Ovary (tissue), 3 donors: ENCODE results near the gene POGZ.

Experiments
- CTCF ChIP-seq, 3 donors: fragments of 450-650 bp in 2 of 3; fragments of 200-600 bp in 1 of 3; IDR thresholded peaks; one replicate each; pipeline versions ENCODE4 v1.5.1 to v1.8.0; 2016 to 2022; ENCODE audit warnings: antibody characterized with exemption in 3 of 3, mild to moderate bottlenecking in 1 of 3
- EP300 ChIP-seq: sonication (generic); formaldehyde crosslinking; IDR thresholded peaks from one replicate; pipeline ENCODE4 v1.6.1; 2017; ENCODE audit warnings: antibody characterized with exemption
- POLR2A ChIP-seq: fragments of 450-650 bp; IDR thresholded peaks from one replicate; pipeline ENCODE4 v1.6.1; 2017; ENCODE audit warnings: antibody characterized with exemption, mild to moderate bottlenecking, moderate library complexity
- donor health status: DM: no; HTN: no; CAD: no.

GRCh38 chr1:151362308-151363155 lies 96.8 kb downstream of the POGZ start:
- TF ChIP-seq POLR2A, result no peak
- no peak for TF ChIP-seq EP300
- TF ChIP-seq CTCF (IDR thresholded peaks at IDR 0.05), result no peak
